ENCODE data around the gene CPLANE2. TPM values are rescaled to one million over a fixed set of nuclear protein-coding genes. Genes with fewer than 3 reads are reported as not detected.

Gene CPLANE2, protein sequence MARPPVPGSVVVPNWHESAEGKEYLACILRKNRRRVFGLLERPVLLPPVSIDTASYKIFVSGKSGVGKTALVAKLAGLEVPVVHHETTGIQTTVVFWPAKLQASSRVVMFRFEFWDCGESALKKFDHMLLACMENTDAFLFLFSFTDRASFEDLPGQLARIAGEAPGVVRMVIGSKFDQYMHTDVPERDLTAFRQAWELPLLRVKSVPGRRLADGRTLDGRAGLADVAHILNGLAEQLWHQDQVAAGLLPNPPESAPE
- total RNA-seq, result 10 to 100 TPM in 2 of 6 donors, 1 to 10 TPM in 4; 3.0 to 11.6 (median 8.0) TPM

DNA sequence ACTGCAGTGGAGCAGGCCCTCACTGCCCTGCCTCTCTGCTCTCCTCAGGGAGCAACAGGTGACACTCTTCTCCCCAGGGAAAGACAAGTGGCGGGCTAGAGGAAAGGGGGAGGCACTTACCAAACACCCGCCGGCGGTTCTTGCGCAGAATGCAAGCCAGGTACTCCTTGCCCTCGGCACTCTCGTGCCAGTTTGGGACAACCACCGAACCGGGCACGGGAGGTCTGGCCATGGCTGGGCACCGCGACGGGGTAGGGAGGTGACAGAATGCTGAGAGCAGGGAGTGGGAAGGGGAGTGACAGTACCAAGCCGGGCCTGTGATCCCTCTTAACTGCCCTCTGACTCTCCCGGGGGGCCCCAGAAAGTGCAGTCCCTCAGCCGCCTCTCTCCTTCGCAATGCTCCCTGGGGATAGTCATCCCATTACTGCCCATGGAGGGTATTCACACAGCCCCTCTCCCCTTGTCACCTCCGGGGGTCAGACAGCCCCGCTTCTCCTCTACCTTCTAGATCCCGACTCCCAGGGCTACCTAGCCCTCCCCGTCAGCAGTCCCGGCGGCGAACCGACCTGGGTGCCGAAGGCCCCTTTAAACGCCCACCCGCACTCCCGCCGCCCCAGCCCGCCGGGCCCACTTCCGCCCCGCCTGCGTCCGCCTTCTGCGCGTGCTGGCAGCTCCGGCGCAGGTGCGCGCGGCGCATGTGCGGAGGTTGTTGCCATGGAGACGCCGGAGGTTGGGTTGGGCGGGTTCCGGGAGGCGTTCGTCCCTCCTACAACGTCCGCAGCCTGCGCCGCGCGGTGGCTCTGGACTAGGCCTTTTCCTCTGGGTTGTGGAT lies at the start of gene CPLANE2:
Gene CPLANE2 (minus strand): TSS at position 673 of the 832 bp plus-strand sequence. CDS start 441 bp downstream, at position 232.
- peak; percentile 92 to 97 for ATAC-seq (ENCODE audit: low FRiP score in 2 of 2)
- Histone ChIP-seq H3K27ac (peak within 1 kb of the TSS; percentile 86 to 91 (median 89)), H3K36me3 (peaks cover 0 to 7% (median 0%) of the 10 kb centered on the region in 4 donors), H3K27me3 (no peaks in the 10 kb centered on the region), H3K4me1 (peaks cover 16 to 23% (median 20%) of the 10 kb centered on the region in 4 donors), H3K4me3 (peak within 1 kb of the TSS; percentile 54 to 70 (median 64)), H3K9me3 (no peaks in the 10 kb centered on the region)
- WGBS, 2 donors, result 1 to 8% methylated on average over 23 to 28 of the region's 57 CpGs
- TF ChIP-seq EP300 (IDR thresholded peaks at IDR 0.05), result no peak
- peak; percentile 33 to 87 for TF ChIP-seq POLR2AphosphoS5 (IDR thresholded peaks at IDR 0.05)
- peak in 3 of 4 donors; percentile 42 to 86 (median 58) for TF ChIP-seq POLR2A (IDR thresholded peaks at IDR 0.05)
- TF ChIP-seq, protein P1, sequence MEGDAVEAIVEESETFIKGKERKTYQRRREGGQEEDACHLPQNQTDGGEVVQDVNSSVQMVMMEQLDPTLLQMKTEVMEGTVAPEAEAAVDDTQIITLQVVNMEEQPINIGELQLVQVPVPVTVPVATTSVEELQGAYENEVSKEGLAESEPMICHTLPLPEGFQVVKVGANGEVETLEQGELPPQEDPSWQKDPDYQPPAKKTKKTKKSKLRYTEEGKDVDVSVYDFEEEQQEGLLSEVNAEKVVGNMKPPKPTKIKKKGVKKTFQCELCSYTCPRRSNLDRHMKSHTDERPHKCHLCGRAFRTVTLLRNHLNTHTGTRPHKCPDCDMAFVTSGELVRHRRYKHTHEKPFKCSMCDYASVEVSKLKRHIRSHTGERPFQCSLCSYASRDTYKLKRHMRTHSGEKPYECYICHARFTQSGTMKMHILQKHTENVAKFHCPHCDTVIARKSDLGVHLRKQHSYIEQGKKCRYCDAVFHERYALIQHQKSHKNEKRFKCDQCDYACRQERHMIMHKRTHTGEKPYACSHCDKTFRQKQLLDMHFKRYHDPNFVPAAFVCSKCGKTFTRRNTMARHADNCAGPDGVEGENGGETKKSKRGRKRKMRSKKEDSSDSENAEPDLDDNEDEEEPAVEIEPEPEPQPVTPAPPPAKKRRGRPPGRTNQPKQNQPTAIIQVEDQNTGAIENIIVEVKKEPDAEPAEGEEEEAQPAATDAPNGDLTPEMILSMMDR (IDR thresholded peaks at IDR 0.05), result peak in 1 of 6 experiments; percentile 27
- peak; percentile 96 to 99 for DNase-seq

DNA sequence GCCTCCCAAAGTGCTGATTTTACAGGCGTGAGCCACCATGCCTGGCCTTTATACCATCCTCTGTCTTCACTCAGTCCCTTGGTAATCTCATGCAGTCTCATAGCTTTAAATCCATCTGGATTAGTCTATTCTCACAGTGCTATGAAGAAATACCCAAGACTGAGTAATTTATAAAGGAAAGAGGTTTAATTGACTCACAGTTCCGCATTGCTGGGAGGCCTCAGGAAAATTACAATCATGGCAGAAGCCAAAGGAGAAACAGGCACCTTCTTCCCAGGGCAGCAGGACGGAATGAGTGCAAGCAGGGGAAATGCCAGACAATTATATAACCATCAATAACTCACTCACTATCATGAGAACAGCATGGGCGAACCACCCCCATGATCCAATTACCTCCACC lies 49.1 kb upstream of the CPLANE2 start:
- H3K4me3 ChIP-seq, result no peak overlapping the region
- WGBS, 2 donors, result 89 to 97% methylated on average over 4 of the region's 4 CpGs
- DNase-seq (no peak), ATAC-seq (ENCODE audit: low FRiP score in 2 of 2) (no peak)
- no peaks in the 10 kb centered on the region for H3K4me1 ChIP-seq
- H3K36me3 ChIP-seq, result peaks cover 0 to 17% (median 4%) of the 10 kb centered on the region in 4 donors
- TF ChIP-seq, protein P1 (IDR thresholded peaks at IDR 0.05), result no peak
- no peak for TF ChIP-seq POLR2AphosphoS5 (IDR thresholded peaks at IDR 0.05)
- no peak for TF ChIP-seq POLR2A (IDR thresholded peaks at IDR 0.05)
- TF ChIP-seq EP300 (IDR thresholded peaks at IDR 0.05), result no peak
- no peaks in the 10 kb centered on the region for H3K9me3 ChIP-seq
- H3K27ac ChIP-seq, result no peak overlapping the region
- H3K27me3 ChIP-seq, result no peaks in the 10 kb centered on the region

DNA sequence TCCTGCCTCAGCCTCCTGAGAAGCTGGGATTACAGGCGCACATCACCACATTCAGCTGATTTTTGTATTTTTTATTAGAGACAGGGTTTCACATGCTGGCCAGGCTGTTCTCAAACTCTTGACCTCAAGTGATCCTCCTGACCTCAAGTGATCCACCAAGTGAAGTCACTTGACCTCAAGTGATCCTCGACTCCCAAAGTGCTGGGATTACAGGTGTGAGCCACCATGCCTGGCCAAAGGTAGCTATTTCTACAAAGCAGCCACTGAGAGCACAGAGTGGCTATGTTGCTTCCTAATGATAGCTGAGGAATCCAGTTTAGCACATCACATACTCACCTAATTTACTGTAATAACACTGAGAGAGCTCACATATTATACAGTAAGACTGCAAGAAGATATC lies 44.8 kb upstream of the CPLANE2 start:
- peaks cover 0 to 4% (median 0%) of the 10 kb centered on the region in 4 donors for H3K4me1 ChIP-seq
- H3K36me3 ChIP-seq, result peaks cover 0 to 10% (median 4%) of the 10 kb centered on the region in 4 donors
- no peak for ATAC-seq (ENCODE audit: low FRiP score in 2 of 2)
- H3K9me3 ChIP-seq, result no peaks in the 10 kb centered on the region
- H3K27ac ChIP-seq, result no peak overlapping the region
- 81 to 88% methylated on average over 2 of the region's 2 CpGs for WGBS, 2 donors
- peak in 1 of 2 donors; percentile 51 for DNase-seq
- TF ChIP-seq POLR2A (IDR thresholded peaks at IDR 0.05) (no peak), EP300 (IDR thresholded peaks at IDR 0.05) (no peak), POLR2AphosphoS5 (IDR thresholded peaks at IDR 0.05) (no peak)
- TF ChIP-seq, protein P1 (IDR thresholded peaks at IDR 0.05), result no peak
- H3K27me3 ChIP-seq, result no peaks in the 10 kb centered on the region
- H3K4me3 ChIP-seq, result no peak overlapping the region

DNA sequence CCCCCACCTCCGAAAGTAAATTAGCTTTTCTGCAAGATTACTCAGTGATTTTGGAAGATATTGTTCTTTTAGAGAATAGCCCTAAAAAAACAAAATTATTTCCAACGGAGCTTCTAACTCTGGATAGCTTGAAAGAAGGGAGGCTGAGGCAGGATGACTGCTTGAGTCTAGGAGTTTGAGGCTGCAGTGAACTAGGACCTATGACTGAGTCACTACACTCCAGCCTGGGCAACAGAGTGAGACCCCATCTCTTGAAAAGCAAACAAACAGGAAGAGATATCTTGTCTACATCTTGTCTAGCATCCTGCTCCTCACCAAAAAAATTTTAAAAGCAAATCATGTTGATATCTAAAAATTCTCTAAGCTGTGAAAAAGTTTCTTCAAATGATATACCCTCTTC lies 42.2 kb upstream of the CPLANE2 start:
- no peak for TF ChIP-seq EP300 (IDR thresholded peaks at IDR 0.05)
- TF ChIP-seq POLR2A (IDR thresholded peaks at IDR 0.05), result no peak
- TF ChIP-seq POLR2AphosphoS5 (IDR thresholded peaks at IDR 0.05), result no peak
- TF ChIP-seq, protein P1 (IDR thresholded peaks at IDR 0.05), result no peak
- no peak overlapping the region for H3K4me3 ChIP-seq
- ATAC-seq (ENCODE audit: low FRiP score in 2 of 2) (no peak), DNase-seq (no peak)
- H3K9me3 ChIP-seq, result no peaks in the 10 kb centered on the region
- peaks cover 0 to 4% (median 0%) of the 10 kb centered on the region in 4 donors for H3K4me1 ChIP-seq
- H3K36me3 ChIP-seq, result no peaks in the 10 kb centered on the region
- H3K27me3 ChIP-seq, result no peaks in the 10 kb centered on the region
- WGBS, 2 donors, result 54 to 74% methylated on average over 2 of the region's 2 CpGs
- H3K27ac ChIP-seq, result no peak overlapping the region

All from upper lobe of left lung (tissue), 6 donors.